Tibial nerve (tissue), 4 donors: Measurements from ENCODE around the gene RAC2.

Source experiments
- EP300 ChIP-seq, 2 donors: sonication (generic); formaldehyde crosslinking; IDR thresholded peaks; one replicate each; pipeline ENCODE4 v1.6.1; 2017; ENCODE audit warnings: antibody characterized with exemption in 2 of 2, mild to moderate bottlenecking in 1 of 2
- POLR2A ChIP-seq, 2 donors: fragments of 450-650 bp; IDR thresholded peaks; one replicate each; pipeline ENCODE4 v1.6.1; 2017; ENCODE audit warnings: antibody characterized with exemption in 2 of 2, mild to moderate bottlenecking in 2 of 2, moderate library complexity in 2 of 2
- TF ChIP-seq, protein P1 (sequence below), 5 experiments: fragments of 200-600 bp in 3 of 5; fragments of 450-650 bp in 2 of 5; sonication (generic) in 3 of 5; IDR thresholded peaks; one replicate each; pipeline ENCODE4 v1.5.1; 2016 to 2019; ENCODE audit warnings: antibody characterized with exemption in 5 of 5, mild to moderate bottlenecking in 3 of 5, moderate library complexity in 2 of 5

DNA sequence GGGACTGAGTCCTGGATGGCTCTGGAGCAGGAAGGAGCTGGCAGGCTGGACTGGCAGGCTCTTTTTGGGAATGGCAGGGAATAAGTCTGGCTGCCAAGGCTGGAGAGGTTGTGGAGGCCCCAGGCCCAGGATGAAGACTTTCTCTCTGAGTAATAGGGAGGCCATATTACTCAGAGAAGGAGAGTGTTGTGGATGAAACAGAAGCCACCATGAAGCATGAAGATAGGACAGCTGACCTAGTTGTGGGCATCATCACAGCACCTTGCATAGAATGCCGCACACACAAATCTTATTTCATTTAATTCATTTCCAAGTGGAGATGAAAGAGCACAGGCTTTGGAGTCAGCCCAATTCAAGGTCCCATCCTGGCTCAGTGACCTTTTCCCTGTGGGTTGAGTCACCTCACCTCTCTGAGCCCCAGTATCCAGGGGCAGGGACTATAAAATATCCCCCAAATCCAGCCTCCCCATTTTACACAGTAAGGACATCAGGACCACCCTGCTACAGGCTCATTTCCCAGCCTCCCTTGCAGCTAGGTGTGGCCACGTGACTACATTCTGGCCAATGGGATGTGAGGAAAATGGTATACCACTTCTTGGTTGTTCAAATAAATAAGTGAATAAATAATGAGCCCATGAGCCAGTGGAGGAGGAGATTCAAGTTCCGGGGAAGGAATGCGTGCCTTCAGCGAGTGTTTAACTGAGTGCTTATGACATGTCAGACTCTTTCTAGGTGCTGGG is 47.7 kb upstream of the RAC2 start:
- TF ChIP-seq, protein P1, sequence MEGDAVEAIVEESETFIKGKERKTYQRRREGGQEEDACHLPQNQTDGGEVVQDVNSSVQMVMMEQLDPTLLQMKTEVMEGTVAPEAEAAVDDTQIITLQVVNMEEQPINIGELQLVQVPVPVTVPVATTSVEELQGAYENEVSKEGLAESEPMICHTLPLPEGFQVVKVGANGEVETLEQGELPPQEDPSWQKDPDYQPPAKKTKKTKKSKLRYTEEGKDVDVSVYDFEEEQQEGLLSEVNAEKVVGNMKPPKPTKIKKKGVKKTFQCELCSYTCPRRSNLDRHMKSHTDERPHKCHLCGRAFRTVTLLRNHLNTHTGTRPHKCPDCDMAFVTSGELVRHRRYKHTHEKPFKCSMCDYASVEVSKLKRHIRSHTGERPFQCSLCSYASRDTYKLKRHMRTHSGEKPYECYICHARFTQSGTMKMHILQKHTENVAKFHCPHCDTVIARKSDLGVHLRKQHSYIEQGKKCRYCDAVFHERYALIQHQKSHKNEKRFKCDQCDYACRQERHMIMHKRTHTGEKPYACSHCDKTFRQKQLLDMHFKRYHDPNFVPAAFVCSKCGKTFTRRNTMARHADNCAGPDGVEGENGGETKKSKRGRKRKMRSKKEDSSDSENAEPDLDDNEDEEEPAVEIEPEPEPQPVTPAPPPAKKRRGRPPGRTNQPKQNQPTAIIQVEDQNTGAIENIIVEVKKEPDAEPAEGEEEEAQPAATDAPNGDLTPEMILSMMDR (IDR thresholded peaks at IDR 0.05) = no peak
- TF ChIP-seq POLR2A (IDR thresholded peaks at IDR 0.05) (no peak), EP300 (IDR thresholded peaks at IDR 0.05) (no peak)
